ENCODE measurements around the gene GPC5.
"Not testable (repeated sequence)": the region's sequence is repeated elsewhere in the genome, so short reads cannot be mapped to it uniquely, and the experiment has no call there.

GPC5 gene

GRCh38 chr13:91398413-91399188 lies at the start of gene GPC5:
Gene GPC5, plus strand, starts transcription at chr13:91398621.
- TF ChIP-seq CTCF (IDR thresholded peaks at IDR 0.05; ENCODE audit: control extremely low read depth, extremely low read depth, low read depth, missing control alignments): no peak
- ChIA-PET CTCF (interaction anchor here (0.6 to 3.6 kb wide), 4 partner anchors 9 to 249 kb away, joined by 3 to 11 read pairs (median 4); no protein-coding TSS in a partner anchor), POLR2A (no interaction called here)
- peak; percentile 91 for DNase-seq (ENCODE audit: extremely low spot score)

GRCh38 chr13:91348906-91349435 lies 49.5 kb upstream of the GPC5 start:
- POLR2A ChIA-PET: no interaction called here
- CTCF ChIA-PET: interaction anchor here (0.7 to 2.4 kb wide), 12 partner anchors 9 to 227 kb away, joined by 3 to 16 read pairs (median 3); no protein-coding TSS in a partner anchor
- peak; percentile 87 for DNase-seq (ENCODE audit: extremely low spot score)
- peak; percentile 98 for TF ChIP-seq CTCF (IDR thresholded peaks at IDR 0.05; ENCODE audit: control extremely low read depth, extremely low read depth, low read depth, missing control alignments)

- DNase-seq (ENCODE audit: extremely low spot score): no peak
- CTCF ChIA-PET: interaction anchor here (0.9 to 2.4 kb wide), 5 partner anchors 9 to 46 kb away, joined by 3 to 16 read pairs (median 4); no protein-coding TSS in a partner anchor
- POLR2A ChIA-PET: no interaction called here
- no peak for TF ChIP-seq CTCF (IDR thresholded peaks at IDR 0.05; ENCODE audit: control extremely low read depth, extremely low read depth, low read depth, missing control alignments)
Measured at GRCh38 chr13:91349992-91350911, 48.2 kb upstream of the GPC5 start.

GRCh38 chr13:91351123-91351522 lies 47.3 kb upstream of the GPC5 start:
- CTCF ChIA-PET: interaction anchor here (1.4 to 2.4 kb wide), 2 partner anchors 8 to 37 kb away, joined by 5 to 16 read pairs; no protein-coding TSS in a partner anchor
- TF ChIP-seq CTCF (IDR thresholded peaks at IDR 0.05; ENCODE audit: control extremely low read depth, extremely low read depth, low read depth, missing control alignments): no peak
- POLR2A ChIA-PET: no interaction called here
- no peak for DNase-seq (ENCODE audit: extremely low spot score)

- DNase-seq (ENCODE audit: extremely low spot score): no peak
- CTCF ChIA-PET: interaction anchor here (0.8 to 1.4 kb wide), 2 partner anchors 17 to 38 kb away, joined by 3 to 5 read pairs; no protein-coding TSS in a partner anchor
- TF ChIP-seq CTCF (IDR thresholded peaks at IDR 0.05; ENCODE audit: control extremely low read depth, extremely low read depth, low read depth, missing control alignments): no peak
- POLR2A ChIA-PET: no interaction called here
Measured at GRCh38 chr13:91351980-91352379, 46.4 kb upstream of the GPC5 start.

- ChIA-PET CTCF (interaction anchor here (0.8 kb wide), 1 partner anchor 16 kb away, joined by 3 read pairs; no protein-coding TSS in a partner anchor), POLR2A (interaction anchor here (0.7 kb wide), 1 partner anchor 53 kb away, joined by 8 read pairs; no protein-coding TSS in a partner anchor)
- not testable (repeated sequence) for DNase-seq (ENCODE audit: extremely low spot score)
Measured at GRCh38 chr13:91352891-91353290, 45.5 kb upstream of the GPC5 start.

Measured in GM10248 (cell line).